Lung (tissue), 16 donors: ENCODE results near the gene PITPNM2. TPM values are rescaled to one million over a fixed set of nuclear protein-coding genes. Genes with fewer than 3 reads are reported as not detected.

ENCODE experiments used
- ATAC-seq: fragments of 200-7000 bp; cut with Tn5 transposase; one replicate; pipeline ENCODE4 v1.9.1; 2020; ENCODE audit warnings: moderate number of reproducible peaks; ENCODE audit not compliant: insufficient read depth, low FRiP score
- DNase-seq, 3 donors: peaks; one replicate each; pipeline ENCODE4 v3.0.0-alpha.2; 2013 to 2017
- H3K27ac ChIP-seq, 2 donors: one replicate each; pipeline ENCODE4 v1.5.1; 2013; ENCODE audit warnings: mild to moderate bottlenecking in 2 of 2, moderate library complexity in 2 of 2, control low read depth in 1 of 2, inconsistent platforms in 1 of 2, low read depth in 1 of 2, low read length in 1 of 2
- H3K27me3 ChIP-seq, 3 donors: one replicate each; pipeline ENCODE4 v1.5.1; 2013; ENCODE audit warnings: low read length in 2 of 3; ENCODE audit not compliant: control insufficient read depth in 3 of 3, insufficient read depth in 3 of 3
- H3K36me3 ChIP-seq, 4 donors: one replicate each; pipeline ENCODE4 v1.5.1; 2013; ENCODE audit warnings: low read length in 4 of 4, mild to moderate bottlenecking in 1 of 4, moderate library complexity in 1 of 4; ENCODE audit not compliant: control insufficient read depth in 4 of 4, insufficient read depth in 4 of 4
- H3K4me1 ChIP-seq, 5 donors: one replicate each; pipeline ENCODE4 v1.5.1; 2013; ENCODE audit warnings: low read length in 5 of 5, mild to moderate bottlenecking in 2 of 5, moderate library complexity in 1 of 5; ENCODE audit not compliant: control insufficient read depth in 5 of 5, insufficient read depth in 5 of 5
- H3K4me3 ChIP-seq: one replicate; pipeline ENCODE4 v1.5.1; 2013; ENCODE audit warnings: mild to moderate bottlenecking, control low read depth, moderate library complexity
- H3K9ac ChIP-seq, 2 donors: one replicate each; pipeline ENCODE4 v1.5.1; 2013; ENCODE audit warnings: low read length in 2 of 2, control low read depth in 1 of 2; ENCODE audit not compliant: insufficient read depth in 1 of 2
- H3K9me3 ChIP-seq, 4 donors: one replicate each; pipeline ENCODE4 v1.5.1; 2013; ENCODE audit warnings: low read length in 3 of 4, mild to moderate bottlenecking in 1 of 4, moderate library complexity in 1 of 4; ENCODE audit not compliant: control insufficient read depth in 4 of 4, insufficient read depth in 3 of 4
- WGBS, 2 donors: extraction: QIAGEN DNeasy Blood & Tissue Kit; methylation state at CpG; one replicate each; pipeline ENCODE4 v1.1.7; 2013; 5-methylcytosine and 5-hydroxymethylcytosine counted together
- long read RNA-seq, 5 donors: transcript quantifications; one replicate each; lab custom pipeline, GENCODE V29; 2026
- polyA plus RNA-seq, 2 donors: library from polyadenylated mRNA; stranded (reverse); fragments of 200-250 nt; gene quantifications; one replicate each; pipeline ENCODE4 v1.2.1, GENCODE V29; 2013
- total RNA-seq, 2 donors: library from RNA; depleted of rRNA in 1 of 2; stranded (reverse); fragments of >200 nt in 1 of 2; gene quantifications; one replicate each; pipeline ENCODE4 v1.2.1, GENCODE V29; 2014 to 2021
- TF ChIP-seq, protein P1 (sequence below): IDR thresholded peaks from 2 replicates; pipeline ENCODE4 v1.5.1; 2012; ENCODE audit warnings: mild to moderate bottlenecking; ENCODE audit errors: control extremely low read depth, extremely low read depth
- donor health status: control.
- donor health status: control.
- donor health status: Bipolar disorder and iron deficiency.
- donor health status: healthy.
- donor health status: DM: yes; HTN: yes; CAD: no.

PITPNM2 gene
- total RNA-seq (10 to 100 TPM; 19.6 to 37.8 TPM), polyA plus RNA-seq (10 to 100 TPM in 1 of 2 donors, 1 to 10 TPM in 1; 8.9 to 12.9 TPM)
- long read RNA-seq, donor 1, partial matches to known transcripts: 0 of 1 reads
- long read RNA-seq, donor 1, other reads (novel, unspliced or antisense): 0 of 1 reads
- long read RNA-seq, donor 2, partial matches to known transcripts: 0 of 1 reads
- long read RNA-seq, donor 2, other reads (novel, unspliced or antisense): 0 of 1 reads
- long read RNA-seq, donor 3, partial matches to known transcripts: 0 of 1 reads
- long read RNA-seq, donor 3, other reads (novel, unspliced or antisense): 0 of 1 reads
- long read RNA-seq, donor 4, partial matches to known transcripts: 0 of 1 reads
- long read RNA-seq, donor 4, other reads (novel, unspliced or antisense): 0 of 1 reads
- long read RNA-seq, donor 5, partial matches to known transcripts: 0 of 1 reads
- long read RNA-seq, donor 5, other reads (novel, unspliced or antisense): 0 of 1 reads

DNA sequence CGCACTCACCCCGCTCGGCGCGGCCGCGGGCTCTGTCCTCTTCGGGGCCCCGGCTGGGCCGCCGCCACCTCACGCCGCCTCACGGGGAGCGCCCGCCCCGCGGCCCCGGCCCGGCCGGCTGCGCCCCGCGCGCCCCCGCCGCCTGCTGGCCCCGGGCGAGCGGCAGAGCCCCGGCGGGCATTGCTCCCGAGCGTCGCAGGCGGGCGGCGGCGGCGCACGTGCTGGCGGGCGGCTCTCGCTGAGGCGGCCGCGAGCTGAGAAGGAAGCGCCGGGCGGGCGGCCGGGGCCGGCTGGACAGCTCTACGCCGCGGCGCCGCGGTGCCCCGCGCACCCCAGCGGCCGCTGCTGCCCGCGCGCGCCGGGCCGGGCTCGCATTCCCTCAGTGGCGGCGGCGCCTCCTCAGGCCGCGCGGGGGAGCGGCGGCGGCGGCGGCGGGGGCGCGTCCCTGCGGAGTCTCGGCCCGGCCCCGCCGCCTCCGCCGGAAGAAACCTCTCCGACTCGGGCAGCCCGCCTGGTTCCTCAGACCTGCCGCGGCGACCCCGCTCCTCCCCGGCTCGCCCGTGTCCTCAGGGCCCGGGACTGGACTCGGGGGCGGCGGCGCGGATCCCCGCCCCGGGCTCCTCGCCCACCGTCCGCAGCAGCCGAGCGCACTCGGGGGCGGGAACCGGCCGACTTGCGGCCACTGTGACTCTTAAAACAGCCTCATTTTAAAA is at the start of gene PITPNM2:
PITPNM2 (minus strand) TSS at position 347 of the 713 bp plus-strand sequence. CDS start 116,500 bp downstream, outside the sequence.
- peak within 1 kb of the TSS; percentile 55 for H3K9ac ChIP-seq
- no peaks in the 10 kb centered on the region for H3K9me3 ChIP-seq
- TF ChIP-seq, protein P1, sequence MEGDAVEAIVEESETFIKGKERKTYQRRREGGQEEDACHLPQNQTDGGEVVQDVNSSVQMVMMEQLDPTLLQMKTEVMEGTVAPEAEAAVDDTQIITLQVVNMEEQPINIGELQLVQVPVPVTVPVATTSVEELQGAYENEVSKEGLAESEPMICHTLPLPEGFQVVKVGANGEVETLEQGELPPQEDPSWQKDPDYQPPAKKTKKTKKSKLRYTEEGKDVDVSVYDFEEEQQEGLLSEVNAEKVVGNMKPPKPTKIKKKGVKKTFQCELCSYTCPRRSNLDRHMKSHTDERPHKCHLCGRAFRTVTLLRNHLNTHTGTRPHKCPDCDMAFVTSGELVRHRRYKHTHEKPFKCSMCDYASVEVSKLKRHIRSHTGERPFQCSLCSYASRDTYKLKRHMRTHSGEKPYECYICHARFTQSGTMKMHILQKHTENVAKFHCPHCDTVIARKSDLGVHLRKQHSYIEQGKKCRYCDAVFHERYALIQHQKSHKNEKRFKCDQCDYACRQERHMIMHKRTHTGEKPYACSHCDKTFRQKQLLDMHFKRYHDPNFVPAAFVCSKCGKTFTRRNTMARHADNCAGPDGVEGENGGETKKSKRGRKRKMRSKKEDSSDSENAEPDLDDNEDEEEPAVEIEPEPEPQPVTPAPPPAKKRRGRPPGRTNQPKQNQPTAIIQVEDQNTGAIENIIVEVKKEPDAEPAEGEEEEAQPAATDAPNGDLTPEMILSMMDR: no peak
- H3K36me3 ChIP-seq: peaks cover 0 to 7% (median 2%) of the 10 kb centered on the region in 4 donors
- H3K4me3 ChIP-seq: peak within 1 kb of the TSS; percentile 69
- WGBS, 2 donors: 0 to 1% methylated on average over 63 to 119 of the region's 119 CpGs
- peak; percentile 69 to 78 (median 72) for DNase-seq
- peaks cover 0 to 15% (median 12%) of the 10 kb centered on the region in 5 donors for H3K4me1 ChIP-seq
- peak within 1 kb of the TSS; percentile 85 to 87 for H3K27ac ChIP-seq
- peak; percentile 80 for ATAC-seq
- no peaks in the 10 kb centered on the region for H3K27me3 ChIP-seq

DNA sequence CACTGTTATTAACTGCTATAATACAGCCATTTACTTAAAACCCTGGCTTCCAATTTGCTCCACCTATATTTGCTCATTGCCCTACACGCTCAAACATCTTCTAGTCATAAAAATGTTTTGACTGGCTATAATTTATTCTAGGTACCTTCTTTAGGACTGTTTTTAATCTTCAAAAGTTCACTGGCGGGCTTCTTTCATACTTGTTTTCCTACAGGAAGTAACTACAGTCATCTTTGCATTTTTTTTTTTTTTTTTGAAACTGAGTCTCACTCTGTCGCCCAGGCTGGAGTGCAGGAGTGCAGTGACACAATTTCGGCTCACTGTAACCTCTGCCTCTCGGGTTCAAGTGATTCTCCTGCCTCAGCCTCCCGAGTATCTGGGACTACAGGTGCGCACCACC is 49.5 kb upstream of the PITPNM2 start:
- H3K36me3 ChIP-seq: peaks cover 8 to 22% (median 19%) of the 10 kb centered on the region in 4 donors
- no peaks in the 10 kb centered on the region for H3K27me3 ChIP-seq
- H3K9ac ChIP-seq: no peak overlapping the region
- 89 to 93% methylated on average over 7 of the region's 7 CpGs for WGBS, 2 donors
- ATAC-seq: no peak
- no peaks in the 10 kb centered on the region for H3K9me3 ChIP-seq
- TF ChIP-seq, protein P1: no peak
- DNase-seq: no peak
- H3K4me3 ChIP-seq: no peak overlapping the region
- no peak overlapping the region for H3K27ac ChIP-seq
- no peaks in the 10 kb centered on the region for H3K4me1 ChIP-seq

DNA sequence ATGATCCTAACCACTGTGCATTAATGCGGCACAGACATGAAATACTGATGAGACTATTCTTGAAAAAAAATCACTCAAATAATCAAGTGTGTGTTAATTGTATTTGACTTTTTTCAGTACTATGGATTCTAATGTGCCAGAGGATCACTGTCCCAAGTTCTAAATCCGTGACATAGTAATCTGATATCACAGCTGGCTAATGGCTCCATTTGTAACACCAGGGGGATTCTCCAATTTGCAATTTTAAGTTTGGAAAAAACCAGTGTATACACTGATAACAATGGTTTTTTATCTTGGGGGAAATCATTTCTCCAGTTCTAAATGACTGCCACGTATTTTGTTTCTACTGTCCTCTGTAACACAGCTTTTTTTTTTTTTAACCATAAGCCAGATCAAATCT is 49.0 kb upstream of the PITPNM2 start:
- Histone ChIP-seq H3K9me3 (no peaks in the 10 kb centered on the region), H3K4me3 (no peak overlapping the region), H3K4me1 (no peaks in the 10 kb centered on the region), H3K27me3 (no peaks in the 10 kb centered on the region), H3K9ac (no peak overlapping the region), H3K36me3 (peaks cover 8 to 21% (median 18%) of the 10 kb centered on the region in 4 donors), H3K27ac (no peak overlapping the region)
- ATAC-seq: no peak
- 88 to 95% methylated on average over 3 of the region's 3 CpGs for WGBS, 2 donors
- TF ChIP-seq, protein P1: no peak
- no peak for DNase-seq
